Transverse colon (tissue), 3 donors: Measurements from ENCODE around the gene SCGB3A1.

Experiments
- EP300 ChIP-seq: sonication (generic); formaldehyde crosslinking; IDR thresholded peaks from one replicate; pipeline ENCODE4 v1.6.1; 2017; ENCODE audit warnings: antibody characterized with exemption, low read depth
- TF ChIP-seq, protein P1 (sequence below), 5 experiments: fragments of 200-600 bp in 3 of 5; fragments of 450-650 bp in 2 of 5; sonication (generic) in 3 of 5; IDR thresholded peaks; 1 replicate in 2 of 5; 2 replicates in 3 of 5; pipeline ENCODE4 v1.5.1; 2016 to 2017; ENCODE audit warnings: antibody characterized with exemption in 5 of 5, inconsistent platforms in 3 of 5, mild to moderate bottlenecking in 2 of 5, moderate library complexity in 1 of 5

DNA sequence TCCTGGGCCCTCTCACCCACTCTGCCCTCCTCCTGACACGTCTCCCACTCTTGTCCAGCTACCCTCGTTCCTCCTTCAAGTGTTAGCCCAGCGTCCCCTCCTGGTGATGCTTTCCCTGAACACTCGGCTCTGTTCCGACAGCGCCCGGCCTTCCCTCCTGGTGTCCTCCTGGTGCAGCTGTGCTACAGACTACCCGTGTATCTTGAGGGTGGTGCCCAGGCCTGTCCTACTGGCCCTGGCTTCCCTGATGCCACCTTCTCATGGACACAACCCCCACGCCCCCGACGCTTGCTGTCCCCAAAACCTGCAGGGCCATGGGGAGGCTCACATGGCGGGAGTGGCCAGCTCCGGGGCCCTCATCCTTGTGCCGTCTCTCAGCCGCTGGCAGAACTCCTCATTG lies 21.4 kb upstream of the SCGB3A1 start:
- TF ChIP-seq EP300 = no peak
- TF ChIP-seq, protein P1, sequence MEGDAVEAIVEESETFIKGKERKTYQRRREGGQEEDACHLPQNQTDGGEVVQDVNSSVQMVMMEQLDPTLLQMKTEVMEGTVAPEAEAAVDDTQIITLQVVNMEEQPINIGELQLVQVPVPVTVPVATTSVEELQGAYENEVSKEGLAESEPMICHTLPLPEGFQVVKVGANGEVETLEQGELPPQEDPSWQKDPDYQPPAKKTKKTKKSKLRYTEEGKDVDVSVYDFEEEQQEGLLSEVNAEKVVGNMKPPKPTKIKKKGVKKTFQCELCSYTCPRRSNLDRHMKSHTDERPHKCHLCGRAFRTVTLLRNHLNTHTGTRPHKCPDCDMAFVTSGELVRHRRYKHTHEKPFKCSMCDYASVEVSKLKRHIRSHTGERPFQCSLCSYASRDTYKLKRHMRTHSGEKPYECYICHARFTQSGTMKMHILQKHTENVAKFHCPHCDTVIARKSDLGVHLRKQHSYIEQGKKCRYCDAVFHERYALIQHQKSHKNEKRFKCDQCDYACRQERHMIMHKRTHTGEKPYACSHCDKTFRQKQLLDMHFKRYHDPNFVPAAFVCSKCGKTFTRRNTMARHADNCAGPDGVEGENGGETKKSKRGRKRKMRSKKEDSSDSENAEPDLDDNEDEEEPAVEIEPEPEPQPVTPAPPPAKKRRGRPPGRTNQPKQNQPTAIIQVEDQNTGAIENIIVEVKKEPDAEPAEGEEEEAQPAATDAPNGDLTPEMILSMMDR (IDR thresholded peaks at IDR 0.05) = no peak
